HG02571 (cell line): ENCODE data around the gene DHFR2.
"Not testable (repeated sequence)": the region's sequence is repeated elsewhere in the genome, so short reads cannot be mapped to it uniquely, and the experiment has no call there.

ENCODE experiments used
- ATAC-seq: cut with Tn5 transposase; IDR thresholded peaks from one replicate; pipeline ENCODE4 v1.9.1; 2021; ENCODE audit warnings: mild to moderate bottlenecking, moderate library complexity; ENCODE audit not compliant: unreplicated experiment

DHFR2 gene

GRCh38 chr3:94062513-94063404 is at the start of gene DHFR2, which contains the start of gene NSUN3:
TSS of gene DHFR2 (minus strand) at chr3:94062916. CDS start at chr3:94061511, 1,405 bp downstream.
TSS of gene NSUN3 (plus strand) at chr3:94063061. CDS start at chr3:94063127, 66 bp downstream.
- peak; percentile 92 for ATAC-seq

GRCh38 chr3:94110854-94111253 is 48.1 kb upstream of the DHFR2 start:
- no peak for ATAC-seq

GRCh38 chr3:94110232-94110631 is 47.5 kb upstream of the DHFR2 start:
- ATAC-seq: not testable (repeated sequence)

GRCh38 chr3:94106268-94106667 is 43.6 kb upstream of the DHFR2 start:
- ATAC-seq: no peak

- ATAC-seq: no peak
These were observed 39.1 kb upstream of the DHFR2 start for GRCh38 chr3:94101860-94102259.

- no peak for ATAC-seq
These were observed 36.6 kb upstream of the DHFR2 start for GRCh38 chr3:94099311-94099710.

- no peak for ATAC-seq
These were observed 35.7 kb upstream of the DHFR2 start for GRCh38 chr3:94098452-94098851.

GRCh38 chr3:94095111-94095510 is 32.4 kb upstream of the DHFR2 start:
- no peak for ATAC-seq

GRCh38 chr3:94093151-94093550 is 30.4 kb upstream of the DHFR2 start:
- ATAC-seq: no peak

GRCh38 chr3:94092086-94092485 is 29.4 kb upstream of the DHFR2 start:
- ATAC-seq: no peak

- ATAC-seq: no peak
These were observed 26.4 kb upstream of the DHFR2 start for GRCh38 chr3:94089126-94089525.

- no peak for ATAC-seq
These were observed 20.5 kb upstream of the DHFR2 start for GRCh38 chr3:94083261-94083660.

GRCh38 chr3:94082391-94082937 is 19.7 kb upstream of the DHFR2 start:
- no peak for ATAC-seq

GRCh38 chr3:94081884-94082283 is 19.2 kb upstream of the DHFR2 start:
- ATAC-seq: no peak

GRCh38 chr3:94080552-94080951 is 17.8 kb upstream of the DHFR2 start:
- not testable (repeated sequence) for ATAC-seq

GRCh38 chr3:94076055-94076454 is 13.3 kb upstream of the DHFR2 start:
- no peak for ATAC-seq

- ATAC-seq: peak; percentile 72
These were observed 9.1 kb upstream of the DHFR2 start for GRCh38 chr3:94071713-94072284.

- ATAC-seq: peak; percentile 75
These were observed 7.7 kb upstream of the DHFR2 start for GRCh38 chr3:94070341-94070911.

GRCh38 chr3:94069194-94069813 is 6.6 kb upstream of the DHFR2 start:
- ATAC-seq: no peak

- ATAC-seq: no peak
These were observed 4.1 kb upstream of the DHFR2 start for GRCh38 chr3:94066506-94067500.
